ENCODE measurements around the gene NCAPG2. TPM values are rescaled to one million over a fixed set of nuclear protein-coding genes. Genes with fewer than 3 reads are reported as not detected.

NCAPG2 gene
- polyA plus RNA-seq, 1 of the 3 experiments (the other 2 are of a cell fraction), result 25.0 TPM

- POLR2A ChIA-PET, result no interaction called here
- H3F3A ChIP-seq (replicated peaks; ENCODE audit: insufficient read depth), result peaks cover 7% of the 10 kb centered on the region
- H3K36me3 ChIP-seq (replicated peaks in 1 of 2; ENCODE audit: control insufficient read depth in 1 of 2, insufficient read depth in 2 of 2, low read length in 1 of 2), result peaks cover 71 to 80% of the 10 kb centered on the region in 2 experiments
- H3K27me3 ChIP-seq (ENCODE audit: insufficient read depth), result no peaks in the 10 kb centered on the region
- no peak overlapping the region for H3K4me2 ChIP-seq
- TF ChIP-seq GATA2 (CRISPR knock-in tag; IDR thresholded peaks at IDR 0.05) (no peak), MAX (IDR thresholded peaks at IDR 0.05; ENCODE audit: low read depth) (no peak), RAD21 (IDR thresholded peaks at IDR 0.05; ENCODE audit: low read length) (no peak), GABPA (IDR thresholded peaks at IDR 0.05; ENCODE audit: low read depth) (no peak), USF1 (IDR thresholded peaks at IDR 0.05; ENCODE audit: borderline replicate concordance, low read depth) (no peak), FOSL2 (IDR thresholded peaks at IDR 0.05; ENCODE audit: borderline replicate concordance, low read depth) (no peak), TCF12 (IDR thresholded peaks at IDR 0.05) (no peak), NRF1 (IDR thresholded peaks at IDR 0.05; ENCODE audit: low read depth, low read length) (no peak)
- no peaks in the 10 kb centered on the region for H4K20me1 ChIP-seq (ENCODE audit: insufficient read depth)
- H3K4me1 ChIP-seq (ENCODE audit: control insufficient read depth in 1 of 2, insufficient read depth in 2 of 2, low read depth in 1 of 2, low read length in 1 of 2), result no peaks in the 10 kb centered on the region; a peak in 1 of 4 replicates
- no peak overlapping the region for H3K9ac ChIP-seq
- no peaks in the 10 kb centered on the region for H3K9me2 ChIP-seq
- H2AFZ ChIP-seq (ENCODE audit: low read depth), result no peak overlapping the region
- no peak overlapping the region for H3K27ac ChIP-seq (ENCODE audit: low read depth in 2 of 2, low read length in 1 of 2)
- CTCF ChIA-PET, result no interaction called here
- no peaks in the 10 kb centered on the region for H3K79me2 ChIP-seq (ENCODE audit: insufficient read depth)
- H3K4me3 ChIP-seq (ENCODE audit: low read depth in 2 of 2, low read length in 1 of 2), result no peak overlapping the region
- H3K9me3 ChIP-seq, result no peaks in the 10 kb centered on the region
- WGBS (ENCODE audit: low lambda C conversion rate), result 93% methylated on average over 15 of the region's 15 CpGs
- no peak for DNase-seq
These were observed 34.2 kb upstream of the NCAPG2 start for GRCh38 chr7:158738841-158739240.

- TF ChIP-seq SMC3 (IDR thresholded peaks at IDR 0.05; ENCODE audit: low read depth, low read length) (no peak), MEF2A (IDR thresholded peaks at IDR 0.05; ENCODE audit: borderline replicate concordance, low read depth) (no peak)
- H3K9me3 ChIP-seq, result no peaks in the 10 kb centered on the region
- no peak overlapping the region for H3K4me2 ChIP-seq
- H3K36me3 ChIP-seq (replicated peaks in 1 of 2; ENCODE audit: control insufficient read depth in 1 of 2, insufficient read depth in 2 of 2, low read length in 1 of 2), result peaks cover 66 to 73% of the 10 kb centered on the region in 2 experiments
- ChIA-PET POLR2A (no interaction called here), CTCF (interaction anchor here (1.5 kb wide), 1 partner anchor 14 kb away, joined by 4 read pairs; no protein-coding TSS in a partner anchor)
- 95% methylated on average over 19 of the region's 19 CpGs for WGBS (ENCODE audit: low lambda C conversion rate)
- H3K4me1 ChIP-seq (ENCODE audit: control insufficient read depth in 1 of 2, insufficient read depth in 2 of 2, low read depth in 1 of 2, low read length in 1 of 2), result no peaks in the 10 kb centered on the region; a peak in 1 of 4 replicates
- H3F3A ChIP-seq (replicated peaks; ENCODE audit: insufficient read depth), result peaks cover 14% of the 10 kb centered on the region
- no peak overlapping the region for H3K9ac ChIP-seq
- no peak overlapping the region for H2AFZ ChIP-seq (ENCODE audit: low read depth)
- no peaks in the 10 kb centered on the region for H3K79me2 ChIP-seq (ENCODE audit: insufficient read depth)
- no peaks in the 10 kb centered on the region for H3K27me3 ChIP-seq (ENCODE audit: insufficient read depth)
- H4K20me1 ChIP-seq (ENCODE audit: insufficient read depth), result no peaks in the 10 kb centered on the region
- no peaks in the 10 kb centered on the region for H3K9me2 ChIP-seq
- H3K27ac ChIP-seq (ENCODE audit: low read depth in 2 of 2, low read length in 1 of 2), result no peak overlapping the region
- no peak for DNase-seq
- H3K4me3 ChIP-seq (ENCODE audit: low read depth in 2 of 2, low read length in 1 of 2), result no peak overlapping the region
These were observed 32.6 kb upstream of the NCAPG2 start for GRCh38 chr7:158737064-158737695.

- Histone ChIP-seq H3K9me2 (no peaks in the 10 kb centered on the region), H3K9me3 (no peaks in the 10 kb centered on the region), H2AFZ (ENCODE audit: low read depth) (no peak overlapping the region), H3F3A (replicated peaks; ENCODE audit: insufficient read depth) (peaks cover 7% of the 10 kb centered on the region), H3K4me1 (ENCODE audit: control insufficient read depth in 1 of 2, insufficient read depth in 2 of 2, low read depth in 1 of 2, low read length in 1 of 2) (no peaks in the 10 kb centered on the region; a peak in 1 of 4 replicates), H4K20me1 (ENCODE audit: insufficient read depth) (no peaks in the 10 kb centered on the region), H3K4me2 (no peak overlapping the region), H3K79me2 (ENCODE audit: insufficient read depth) (no peaks in the 10 kb centered on the region), H3K27ac (ENCODE audit: low read depth in 2 of 2, low read length in 1 of 2) (no peak overlapping the region), H3K4me3 (ENCODE audit: low read depth in 2 of 2, low read length in 1 of 2) (no peak overlapping the region), H3K9ac (no peak overlapping the region), H3K36me3 (replicated peaks in 1 of 2; ENCODE audit: control insufficient read depth in 1 of 2, insufficient read depth in 2 of 2, low read length in 1 of 2) (peaks cover 54 to 65% of the 10 kb centered on the region in 2 experiments), H3K27me3 (ENCODE audit: insufficient read depth) (no peaks in the 10 kb centered on the region)
- WGBS (ENCODE audit: low lambda C conversion rate), result 92% methylated on average over 12 of the region's 12 CpGs
- no peak for DNase-seq
- ChIA-PET CTCF (interaction anchor here (1.2 kb wide), 1 partner anchor 17 kb away, joined by 3 read pairs; no protein-coding TSS in a partner anchor), POLR2A (no interaction called here)
- no peak for TF ChIP-seq SIN3A (IDR thresholded peaks at IDR 0.05; ENCODE audit: borderline replicate concordance, low read depth, low read length)
- TF ChIP-seq TCF12 (IDR thresholded peaks at IDR 0.05), result no peak
- no peak for TF ChIP-seq NRF1 (IDR thresholded peaks at IDR 0.05; ENCODE audit: low read depth, low read length)
- TF ChIP-seq YY1 (IDR thresholded peaks at IDR 0.05; ENCODE audit: low read depth), result no peak
- TF ChIP-seq ELF1 (IDR thresholded peaks at IDR 0.05), result no peak
- TF ChIP-seq RFX5 (IDR thresholded peaks at IDR 0.05; ENCODE audit: low read length), result no peak
- no peak for TF ChIP-seq NFIC (IDR thresholded peaks at IDR 0.05; ENCODE audit: borderline replicate concordance)
These were observed 31.3 kb upstream of the NCAPG2 start for GRCh38 chr7:158735935-158736334.

All from SK-N-SH (cell line).